Spleen (tissue), 7 donors: ENCODE measurements around the gene ALKBH1.

Source experiments
- POLR2AphosphoS5 ChIP-seq, 3 donors: sonication (generic); formaldehyde crosslinking; IDR thresholded peaks; one replicate each; pipeline ENCODE4 v1.5.1; 2017; ENCODE audit warnings: antibody characterized with exemption in 3 of 3
- TF ChIP-seq, protein P1 (sequence below), 11 experiments: fragments of 200-600 bp in 7 of 11; fragments of 450-650 bp in 4 of 11; sonication (generic) in 4 of 11; IDR thresholded peaks in 8 of 11; conservative IDR thresholded peaks in 3 of 11; 1 replicate in 7 of 11; 2 replicates in 4 of 11; pipeline versions ENCODE4 v1.4.0 to v1.8.0; 2016 to 2021; ENCODE audit warnings: antibody characterized with exemption in 11 of 11, inconsistent platforms in 4 of 11, mild to moderate bottlenecking in 1 of 11
- donor health status: DM: no; HTN: no; CAD: no; lungs with moderate emphysema.
- donor health status: DM: no; HTN: no; CAD: no.
- donor health status: DM: no; HTN: no; CAD: no.

DNA sequence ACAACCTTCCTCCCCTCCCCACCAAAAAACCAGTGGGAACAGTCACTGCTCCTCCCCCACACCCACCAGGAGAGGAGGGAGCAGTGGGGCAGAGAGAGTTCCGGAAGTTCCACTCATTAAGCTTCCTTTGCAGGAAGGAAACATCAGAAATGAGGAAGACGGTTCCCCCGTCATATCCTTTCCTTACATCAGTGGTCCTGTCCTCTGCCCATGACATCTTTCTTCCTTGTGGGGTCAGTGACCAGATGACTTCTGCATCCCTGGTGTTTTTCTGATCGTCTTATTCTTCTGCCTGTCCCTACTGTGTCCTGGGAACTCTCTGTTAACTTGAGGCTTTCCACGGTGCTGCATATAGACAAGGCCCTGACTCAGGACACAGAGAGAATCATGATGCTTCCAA lies 50.5 kb downstream of the ALKBH1 start:
- TF ChIP-seq, protein P1, sequence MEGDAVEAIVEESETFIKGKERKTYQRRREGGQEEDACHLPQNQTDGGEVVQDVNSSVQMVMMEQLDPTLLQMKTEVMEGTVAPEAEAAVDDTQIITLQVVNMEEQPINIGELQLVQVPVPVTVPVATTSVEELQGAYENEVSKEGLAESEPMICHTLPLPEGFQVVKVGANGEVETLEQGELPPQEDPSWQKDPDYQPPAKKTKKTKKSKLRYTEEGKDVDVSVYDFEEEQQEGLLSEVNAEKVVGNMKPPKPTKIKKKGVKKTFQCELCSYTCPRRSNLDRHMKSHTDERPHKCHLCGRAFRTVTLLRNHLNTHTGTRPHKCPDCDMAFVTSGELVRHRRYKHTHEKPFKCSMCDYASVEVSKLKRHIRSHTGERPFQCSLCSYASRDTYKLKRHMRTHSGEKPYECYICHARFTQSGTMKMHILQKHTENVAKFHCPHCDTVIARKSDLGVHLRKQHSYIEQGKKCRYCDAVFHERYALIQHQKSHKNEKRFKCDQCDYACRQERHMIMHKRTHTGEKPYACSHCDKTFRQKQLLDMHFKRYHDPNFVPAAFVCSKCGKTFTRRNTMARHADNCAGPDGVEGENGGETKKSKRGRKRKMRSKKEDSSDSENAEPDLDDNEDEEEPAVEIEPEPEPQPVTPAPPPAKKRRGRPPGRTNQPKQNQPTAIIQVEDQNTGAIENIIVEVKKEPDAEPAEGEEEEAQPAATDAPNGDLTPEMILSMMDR (IDR thresholded peaks at IDR 0.05 in 8 of 11, conservative IDR thresholded peaks at IDR 0.05 in 3 of 11): no peak
- TF ChIP-seq POLR2AphosphoS5 (IDR thresholded peaks at IDR 0.05): peak in 1 of 3 donors; percentile 79
